HT-29 (cell line): ENCODE results near the gene DNHD1. TPM values are rescaled to one million over a fixed set of nuclear protein-coding genes. Genes with fewer than 3 reads are reported as not detected.
"Not testable (repeated sequence)": the region's sequence is repeated elsewhere in the genome, so short reads cannot be mapped to it uniquely, and the experiment has no call there.

Experiments
- DNase-seq: peaks from one replicate; pipeline ENCODE4 v3.0.0-alpha.2; 2015; ENCODE audit warnings: low spot score
- total RNA-seq: library from RNA; depleted of rRNA; stranded (reverse); fragments of >200 nt; shearing (Covaris generic); gene quantifications from 2 replicates; pipeline ENCODE4 v1.2.3, GENCODE V29; 2014

Gene DNHD1
- total RNA-seq, 1 experiment from 2014 or later: 8.8 TPM

- DNase-seq: no peak
Observed at GRCh38 chr11:6480299-6480914, 16.7 kb upstream of the DNHD1 start.

- peak; percentile 98 for DNase-seq
Observed at GRCh38 chr11:6481012-6481923, 15.8 kb upstream of the DNHD1 start, which contains the start of the genes ARFIP2 and TIMM10B. TSS of gene ARFIP2 (minus strand) at chr11:6481331. CDS start at chr11:6480421, 910 bp downstream. TSS of gene TIMM10B (plus strand) at chr11:6481501. CDS start at chr11:6481517, 16 bp downstream.

- no peak for DNase-seq
Observed at GRCh38 chr11:6481924-6482275, 15.2 kb upstream of the DNHD1 start.

GRCh38 chr11:6482441-6482840 is 14.6 kb upstream of the DNHD1 start:
- no peak for DNase-seq

- no peak for DNase-seq
Observed at GRCh38 chr11:6483015-6483414, 14.1 kb upstream of the DNHD1 start.

- no peak for DNase-seq
Observed at GRCh38 chr11:6485661-6486060, 11.4 kb upstream of the DNHD1 start.

GRCh38 chr11:6486256-6486655 is 10.8 kb upstream of the DNHD1 start:
- no peak for DNase-seq

GRCh38 chr11:6486938-6487337 is 10.1 kb upstream of the DNHD1 start:
- no peak for DNase-seq

- DNase-seq: no peak
Observed at GRCh38 chr11:6488342-6488741, 8.7 kb upstream of the DNHD1 start.

GRCh38 chr11:6488821-6489220 is 8.3 kb upstream of the DNHD1 start:
- DNase-seq: no peak

- no peak for DNase-seq
Observed at GRCh38 chr11:6489306-6489705, 7.8 kb upstream of the DNHD1 start.

GRCh38 chr11:6498121-6498520 is 1.0 kb downstream of the DNHD1 start:
- no peak for DNase-seq

GRCh38 chr11:6498544-6498943 is 1.5 kb downstream of the DNHD1 start:
- DNase-seq: no peak

- DNase-seq: no peak
Observed at GRCh38 chr11:6502382-6502781, 5.3 kb downstream of the DNHD1 start.

GRCh38 chr11:6504166-6504565 is 7.1 kb downstream of the DNHD1 start:
- DNase-seq: no peak

GRCh38 chr11:6505577-6506240 is 8.6 kb downstream of the DNHD1 start:
- peak; percentile 79 for DNase-seq

GRCh38 chr11:6516865-6517264 is 19.8 kb downstream of the DNHD1 start:
- DNase-seq: no peak

GRCh38 chr11:6520265-6520664 is 23.2 kb downstream of the DNHD1 start:
- no peak for DNase-seq

GRCh38 chr11:6521946-6522345 is 24.9 kb downstream of the DNHD1 start:
- DNase-seq: not testable (repeated sequence)

GRCh38 chr11:6523253-6523652 is 26.2 kb downstream of the DNHD1 start:
- DNase-seq: peak; percentile 73

- no peak for DNase-seq
Observed at GRCh38 chr11:6526411-6527135, 29.5 kb downstream of the DNHD1 start.

- DNase-seq: no peak
Observed at GRCh38 chr11:6529266-6529665, 32.2 kb downstream of the DNHD1 start.
